ENCODE measurements around the gene LEMD1. TPM values are rescaled to one million over a fixed set of nuclear protein-coding genes. Genes with fewer than 3 reads are reported as not detected.

LEMD1 gene
- total RNA-seq, 1 experiment from 2014 or later = 16.7 TPM

DNA sequence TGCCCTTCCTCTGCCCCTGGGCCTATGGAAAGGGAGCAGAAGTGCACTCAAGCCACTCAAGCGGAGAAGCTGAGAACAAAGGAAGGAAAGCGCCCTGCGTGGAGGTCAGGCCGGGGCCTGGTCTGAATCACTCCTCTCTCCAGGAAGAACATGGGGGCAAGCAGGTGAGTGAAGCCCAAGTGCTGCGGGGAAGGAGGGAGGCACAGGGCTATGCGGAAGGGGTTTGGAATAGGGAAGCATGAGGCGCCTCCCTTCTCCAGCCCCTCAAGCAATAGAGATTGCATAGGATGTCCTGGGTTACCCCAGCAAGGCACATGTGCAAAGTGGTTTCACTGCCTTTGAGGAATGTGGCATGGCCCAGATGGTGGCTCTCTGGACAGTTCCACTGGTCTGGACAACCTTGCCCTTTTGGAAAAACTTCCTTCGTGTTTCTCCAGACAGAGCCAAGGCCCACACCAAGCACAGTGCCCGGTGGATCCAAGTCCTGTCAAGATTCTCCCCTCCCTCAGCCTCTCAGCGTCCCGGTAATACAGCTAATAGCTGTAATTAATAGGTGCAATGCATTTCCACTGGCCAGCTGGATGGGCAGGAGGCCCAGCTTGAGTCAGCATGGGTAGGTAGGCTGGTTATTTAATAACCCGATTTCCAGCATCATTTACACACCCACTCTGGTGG, 20.3 kb upstream of the LEMD1 start:
- Histone ChIP-seq H3K4me3 (peak overlapping the region; percentile 33; the same call in 1 of the 2 replicates), H3K27me3 (ENCODE audit: insufficient read depth, low read depth) (no peaks in the 10 kb centered on the region), H2AFZ (no peak overlapping the region), H3K36me3 (ENCODE audit: low read depth) (no peaks in the 10 kb centered on the region), H3F3A (ENCODE audit: insufficient read depth, low read depth) (peaks cover 33% of the 10 kb centered on the region), H3K4me2 (peak overlapping the region; percentile 66), H4K20me1 (ENCODE audit: insufficient read depth) (peaks cover 9% of the 10 kb centered on the region), H3K79me2 (ENCODE audit: low read depth) (peaks cover 25% of the 10 kb centered on the region), H3K27ac (peak overlapping the region; percentile 85), H3K4me1 (replicated peaks; ENCODE audit: insufficient read depth) (peaks cover 53% of the 10 kb centered on the region), H3K9me2 (ENCODE audit: insufficient read depth) (no peaks in the 10 kb centered on the region), H3K9me3 (ENCODE audit: insufficient read depth, low read depth) (no peaks in the 10 kb centered on the region)
- ChIA-PET CTCF (interaction anchor here (1.3 kb wide), 2 partner anchors 43 to 88 kb away, joined by 4 read pairs; no protein-coding TSS in a partner anchor), POLR2A (ENCODE audit: unreplicated experiment) (interaction anchor here (0.6 to 0.7 kb wide), 2 partner anchors 82 to 1650 kb away, joined by 3 to 5 read pairs; no protein-coding TSS in a partner anchor)
- no TSS peak for BruUV-seq (replicated peaks)
- intact Hi-C loops (cut with micrococcal nuclease; ENCODE audit: unreplicated experiment) = loop anchor here (5.0 kb wide), 1 partner anchor 45 kb away; no protein-coding TSS in a partner anchor
- no peak for TF ChIP-seq EZH2 (IDR thresholded peaks at IDR 0.05; ENCODE audit: low read depth)
- TF ChIP-seq CTCF (conservative IDR thresholded peaks at IDR 0.05) = no peak
- peak; percentile 75 to 90 for DNase-seq

DNA sequence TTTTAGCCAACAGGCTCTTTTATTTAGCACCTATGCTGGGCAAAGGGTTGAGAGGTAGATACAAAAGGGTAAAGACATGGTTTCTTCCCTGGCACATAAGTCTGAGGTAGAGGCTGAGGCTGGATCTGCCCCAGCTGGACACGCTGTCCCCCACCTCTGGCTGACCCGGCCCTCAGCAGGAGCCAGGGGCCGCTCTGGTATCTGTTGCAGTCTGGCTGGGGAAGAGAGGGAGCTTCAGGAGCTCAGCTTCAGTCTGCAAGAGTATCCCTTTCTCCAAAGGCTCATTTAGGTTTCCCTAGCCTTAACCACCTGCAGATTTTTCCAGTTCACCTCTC, 19.8 kb upstream of the LEMD1 start:
- no peaks in the 10 kb centered on the region for H3K36me3 ChIP-seq (ENCODE audit: low read depth)
- H4K20me1 ChIP-seq (ENCODE audit: insufficient read depth) = peaks cover 6% of the 10 kb centered on the region
- H3K4me2 ChIP-seq = peak overlapping the region; percentile 66
- peak overlapping the region; percentile 33; the same call in 1 of the 2 replicates for H3K4me3 ChIP-seq
- H2AFZ ChIP-seq = no peak overlapping the region
- TF ChIP-seq EZH2 (IDR thresholded peaks at IDR 0.05; ENCODE audit: low read depth) (no peak), CTCF (conservative IDR thresholded peaks at IDR 0.05) (no peak)
- ChIA-PET POLR2A (ENCODE audit: unreplicated experiment) (interaction anchor here (0.7 to 1.2 kb wide), 4 partner anchors 8 to 1650 kb away, joined by 3 to 8 read pairs (median 5); no protein-coding TSS in a partner anchor), CTCF (interaction anchor here (1.1 to 1.3 kb wide), 5 partner anchors 11 to 87 kb away, joined by 4 to 13 read pairs (median 4); no protein-coding TSS in a partner anchor)
- peaks cover 48% of the 10 kb centered on the region for H3K4me1 ChIP-seq (replicated peaks; ENCODE audit: insufficient read depth)
- H3K27ac ChIP-seq = peak overlapping the region; percentile 85
- H3K27me3 ChIP-seq (ENCODE audit: insufficient read depth, low read depth) = no peaks in the 10 kb centered on the region
- peaks cover 20% of the 10 kb centered on the region for H3K79me2 ChIP-seq (ENCODE audit: low read depth)
- intact Hi-C loops (cut with micrococcal nuclease; ENCODE audit: unreplicated experiment) = loop anchor here (1.0 to 5.0 kb wide), 3 partner anchors 8 to 44 kb away; no protein-coding TSS in a partner anchor
- no TSS peak for BruUV-seq (replicated peaks)
- no peaks in the 10 kb centered on the region for H3K9me3 ChIP-seq (ENCODE audit: insufficient read depth, low read depth)
- peaks cover 30% of the 10 kb centered on the region for H3F3A ChIP-seq (ENCODE audit: insufficient read depth, low read depth)
- DNase-seq = no peak
- H3K9me2 ChIP-seq (ENCODE audit: insufficient read depth) = no peaks in the 10 kb centered on the region

DNA sequence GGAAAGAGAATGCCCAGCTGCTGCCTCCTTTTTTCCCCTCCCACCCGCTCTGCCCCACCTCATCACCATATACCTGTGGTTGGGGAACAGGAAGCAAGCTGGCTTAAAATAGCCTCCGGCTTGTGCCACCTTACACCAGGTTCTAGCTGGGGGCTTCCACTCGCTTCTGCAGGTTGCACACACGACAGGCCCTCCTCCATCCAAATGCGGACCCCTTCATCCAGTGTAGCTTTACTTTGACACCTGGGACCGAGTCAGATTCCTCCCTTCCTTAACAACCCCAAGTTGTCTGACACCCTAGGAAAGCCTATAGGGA, 19.4 kb upstream of the LEMD1 start:
- BruUV-seq (replicated peaks) = no TSS peak
- H3K27ac ChIP-seq = peak overlapping the region; percentile 85
- POLR2A ChIA-PET (ENCODE audit: unreplicated experiment) = interaction anchor here (0.5 to 1.2 kb wide), 8 partner anchors 9 to 1649 kb away, joined by 3 to 8 read pairs (median 4); partner anchors contain the start of gene TMCC2

More for the DNA sequence above, 19.4 kb upstream of the LEMD1 start:
- Histone ChIP-seq H4K20me1 (ENCODE audit: insufficient read depth) (peaks cover 6% of the 10 kb centered on the region), H3K4me1 (replicated peaks; ENCODE audit: insufficient read depth) (peaks cover 46% of the 10 kb centered on the region), H3K36me3 (ENCODE audit: low read depth) (no peaks in the 10 kb centered on the region), H2AFZ (no peak overlapping the region), H3K4me3 (peak overlapping the region; percentile 33; the same call in 1 of the 2 replicates), H3K9me2 (ENCODE audit: insufficient read depth) (no peaks in the 10 kb centered on the region), H3K79me2 (ENCODE audit: low read depth) (peaks cover 16% of the 10 kb centered on the region), H3K9me3 (ENCODE audit: insufficient read depth, low read depth) (no peaks in the 10 kb centered on the region), H3K4me2 (peak overlapping the region; percentile 66), H3F3A (ENCODE audit: insufficient read depth, low read depth) (peaks cover 30% of the 10 kb centered on the region), H3K27me3 (ENCODE audit: insufficient read depth, low read depth) (no peaks in the 10 kb centered on the region)
- CTCF ChIA-PET = interaction anchor here (1.1 to 1.3 kb wide), 4 partner anchors 10 to 87 kb away, joined by 4 to 13 read pairs (median 6); no protein-coding TSS in a partner anchor
- intact Hi-C loops (cut with micrococcal nuclease; ENCODE audit: unreplicated experiment) = loop anchor here (1.0 to 5.0 kb wide), 3 partner anchors 8 to 44 kb away; no protein-coding TSS in a partner anchor
- TF ChIP-seq CTCF (conservative IDR thresholded peaks at IDR 0.05) (no peak), EZH2 (IDR thresholded peaks at IDR 0.05; ENCODE audit: low read depth) (no peak)
- DNase-seq = peak in 1 of 2 experiments; percentile 94

All from PC-9 (cell line).